ENCODE data around the gene POU2F2.

- TF ChIP-seq ELK1 (IDR thresholded peaks at IDR 0.05; ENCODE audit: low read depth, low read length) (no peak), MAX (IDR thresholded peaks at IDR 0.05) (no peak), HDAC2 (IDR thresholded peaks at IDR 0.05) (no peak), ZFP36 (IDR thresholded peaks at IDR 0.05; ENCODE audit: borderline replicate concordance, partially characterized antibody) (no peak), SMC3 (IDR thresholded peaks at IDR 0.05) (no peak), POLR2AphosphoS2 (conservative IDR thresholded peaks at IDR 0.05; ENCODE audit: low read length) (no peak), EP300 (IDR thresholded peaks at IDR 0.05) (no peak), ZC3H11A (IDR thresholded peaks at IDR 0.05) (no peak), MAFK (IDR thresholded peaks at IDR 0.05; ENCODE audit: partially characterized antibody) (no peak), USF2 (IDR thresholded peaks at IDR 0.05) (no peak), POLR2A (IDR thresholded peaks at IDR 0.05; ENCODE audit: low read length) (no peak)
- TF ChIP-seq, protein P1, sequence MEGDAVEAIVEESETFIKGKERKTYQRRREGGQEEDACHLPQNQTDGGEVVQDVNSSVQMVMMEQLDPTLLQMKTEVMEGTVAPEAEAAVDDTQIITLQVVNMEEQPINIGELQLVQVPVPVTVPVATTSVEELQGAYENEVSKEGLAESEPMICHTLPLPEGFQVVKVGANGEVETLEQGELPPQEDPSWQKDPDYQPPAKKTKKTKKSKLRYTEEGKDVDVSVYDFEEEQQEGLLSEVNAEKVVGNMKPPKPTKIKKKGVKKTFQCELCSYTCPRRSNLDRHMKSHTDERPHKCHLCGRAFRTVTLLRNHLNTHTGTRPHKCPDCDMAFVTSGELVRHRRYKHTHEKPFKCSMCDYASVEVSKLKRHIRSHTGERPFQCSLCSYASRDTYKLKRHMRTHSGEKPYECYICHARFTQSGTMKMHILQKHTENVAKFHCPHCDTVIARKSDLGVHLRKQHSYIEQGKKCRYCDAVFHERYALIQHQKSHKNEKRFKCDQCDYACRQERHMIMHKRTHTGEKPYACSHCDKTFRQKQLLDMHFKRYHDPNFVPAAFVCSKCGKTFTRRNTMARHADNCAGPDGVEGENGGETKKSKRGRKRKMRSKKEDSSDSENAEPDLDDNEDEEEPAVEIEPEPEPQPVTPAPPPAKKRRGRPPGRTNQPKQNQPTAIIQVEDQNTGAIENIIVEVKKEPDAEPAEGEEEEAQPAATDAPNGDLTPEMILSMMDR (IDR thresholded peaks at IDR 0.05), result no peak
- TF ChIP-seq, protein P2, sequence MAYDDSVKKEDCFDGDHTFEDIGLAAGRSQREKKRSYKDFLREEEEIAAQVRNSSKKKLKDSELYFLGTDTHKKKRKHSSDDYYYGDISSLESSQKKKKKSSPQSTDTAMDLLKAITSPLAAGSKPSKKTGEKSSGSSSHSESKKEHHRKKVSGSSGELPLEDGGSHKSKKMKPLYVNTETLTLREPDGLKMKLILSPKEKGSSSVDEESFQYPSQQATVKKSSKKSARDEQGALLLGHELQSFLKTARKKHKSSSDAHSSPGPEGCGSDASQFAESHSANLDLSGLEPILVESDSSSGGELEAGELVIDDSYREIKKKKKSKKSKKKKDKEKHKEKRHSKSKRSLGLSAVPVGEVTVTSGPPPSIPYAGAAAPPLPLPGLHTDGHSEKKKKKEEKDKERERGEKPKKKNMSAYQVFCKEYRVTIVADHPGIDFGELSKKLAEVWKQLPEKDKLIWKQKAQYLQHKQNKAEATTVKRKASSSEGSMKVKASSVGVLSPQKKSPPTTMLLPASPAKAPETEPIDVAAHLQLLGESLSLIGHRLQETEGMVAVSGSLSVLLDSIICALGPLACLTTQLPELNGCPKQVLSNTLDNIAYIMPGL (CRISPR knock-in tag; IDR thresholded peaks at IDR 0.05; ENCODE audit: borderline replicate concordance), result no peak
These were observed 16.5 kb downstream of the POU2F2 start for GRCh38 chr19:42115705-42116104.
